ENCODE measurements around the gene ATL3.
"Not testable (repeated sequence)": the region's sequence is repeated elsewhere in the genome, so short reads cannot be mapped to it uniquely, and the experiment has no call there.

The ATL3 gene

GRCh38 chr11:63621071-63621470 is 50.1 kb downstream of the ATL3 start:
- peak overlapping the region in 8 of 11 experiments; percentile 24 to 62 (median 56); a peak in 11 of 22 replicates for H3K9ac ChIP-seq
- H3K27me3 ChIP-seq = peaks cover 0 to 3% (median 0%) of the 10 kb centered on the region in 11 experiments; a peak in 3 of 22 replicates

DNA sequence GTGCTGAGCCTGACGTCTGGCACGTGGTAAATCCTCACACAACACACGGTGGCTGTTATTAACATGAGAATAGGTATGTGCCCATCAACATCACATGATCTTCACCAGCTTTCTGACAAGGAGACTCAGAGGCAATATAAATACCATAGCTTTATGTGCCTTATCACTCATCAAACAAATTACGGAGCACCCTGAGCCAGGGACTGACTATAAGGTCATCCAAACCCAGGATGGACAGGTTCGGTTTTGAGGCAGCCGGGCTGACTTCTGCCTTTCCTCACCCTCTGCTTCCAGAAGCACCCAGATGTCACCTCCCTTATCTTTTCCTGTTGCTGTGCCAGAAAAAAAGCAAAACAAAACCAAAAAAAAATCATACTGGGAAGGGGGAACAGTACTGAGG is 51.2 kb downstream of the ATL3 start:
- peaks cover 25 to 71% (median 55%) of the 10 kb centered on the region in 10 experiments; a peak in 19 of 20 replicates for H3K4me1 ChIP-seq
- no peak overlapping the region for H3K4me3 ChIP-seq
- H3K27me3 ChIP-seq = peaks cover 0 to 11% (median 6%) of the 10 kb centered on the region in 11 experiments; a peak in 9 of 22 replicates
- no peaks in the 10 kb centered on the region for H4K20me1 ChIP-seq
- H3K4me2 ChIP-seq = peak overlapping the region in 8 of 11 experiments; percentile 68 to 86 (median 79); a peak in 16 of 22 replicates
- peak overlapping the region in 6 of 11 experiments; percentile 35 to 62 (median 56); a peak in 9 of 22 replicates for H3K9ac ChIP-seq
- H3K9me3 ChIP-seq (replicated peaks in 1 of 11) = no peaks in the 10 kb centered on the region
- TF ChIP-seq Cebpa-rat (IDR thresholded peaks at IDR 0.05) = no peak
- no peaks in the 10 kb centered on the region for H3K36me3 ChIP-seq
- peak overlapping the region in 8 of 11 experiments; percentile 29 to 80 (median 75); a peak in 14 of 22 replicates for H3K27ac ChIP-seq

More at GRCh38 chr11:63621071-63621470, 50.1 kb downstream of the ATL3 start:
- Histone ChIP-seq H3K4me2 (peak overlapping the region; percentile 11 to 86 (median 73)), H3K4me3 (no peak overlapping the region), H3K27ac (peak overlapping the region in 9 of 11 experiments; percentile 18 to 80 (median 73); a peak in 17 of 22 replicates), H3K4me1 (peaks cover 25 to 78% (median 58%) of the 10 kb centered on the region in 10 experiments; a peak in 19 of 20 replicates), H3K9me3 (replicated peaks in 1 of 11) (no peaks in the 10 kb centered on the region), H4K20me1 (no peaks in the 10 kb centered on the region), H3K36me3 (peaks cover 0 to 8% (median 2%) of the 10 kb centered on the region in 11 experiments; a peak in 2 of 22 replicates)
- TF ChIP-seq Cebpa-rat (IDR thresholded peaks at IDR 0.05) = peak in 10 of 11 experiments; percentile 9 to 91 (median 66); a peak in 13 of 22 replicates

- H3K36me3 ChIP-seq; H3K27ac ChIP-seq; H3K9me3 ChIP-seq (replicated peaks in 1 of 11); H4K20me1 ChIP-seq; H3K4me3 ChIP-seq; H3K9ac ChIP-seq: not testable (repeated sequence)
- Histone ChIP-seq H3K4me2 (peak overlapping the region in 8 of 11 experiments; percentile 4 to 86 (median 53); a peak in 11 of 22 replicates), H3K4me1 (peaks cover 34 to 75% (median 60%) of the 10 kb centered on the region in 10 experiments), H3K27me3 (peaks cover 21 to 33% (median 27%) of the 10 kb centered on the region in 11 experiments)
These were observed 53.5 kb downstream of the ATL3 start for GRCh38 chr11:63617686-63618085.

GRCh38 chr11:63616953-63617352 is 54.2 kb downstream of the ATL3 start:
- no peak overlapping the region for H3K9ac ChIP-seq
- peaks cover 29 to 41% (median 35%) of the 10 kb centered on the region in 11 experiments for H3K27me3 ChIP-seq
- no peak for TF ChIP-seq Cebpa-rat (IDR thresholded peaks at IDR 0.05)
- H3K9me3 ChIP-seq (replicated peaks in 1 of 11) = no peaks in the 10 kb centered on the region
- peaks cover 0 to 7% (median 0%) of the 10 kb centered on the region in 11 experiments; a peak in 3 of 22 replicates for H4K20me1 ChIP-seq
- H3K4me1 ChIP-seq = peaks cover 29 to 69% (median 52%) of the 10 kb centered on the region in 10 experiments
- H3K4me2 ChIP-seq = peak overlapping the region in 3 of 11 experiments; percentile 49 to 73 (median 63); a peak in 4 of 22 replicates
- H3K4me3 ChIP-seq = no peak overlapping the region
- H3K27ac ChIP-seq = no peak overlapping the region
- H3K36me3 ChIP-seq = no peaks in the 10 kb centered on the region

- H4K20me1 ChIP-seq = peaks cover 0 to 7% (median 0%) of the 10 kb centered on the region in 11 experiments; a peak in 3 of 22 replicates
- H3K4me1 ChIP-seq = peaks cover 33 to 69% (median 51%) of the 10 kb centered on the region in 10 experiments
- H3K9me3 ChIP-seq (replicated peaks in 1 of 11) = no peaks in the 10 kb centered on the region
- peak within 1 kb of the TSS; percentile 88 to 97 (median 93) for H3K4me2 ChIP-seq
- TF ChIP-seq Cebpa-rat (IDR thresholded peaks at IDR 0.05) = no peak
- H3K4me3 ChIP-seq = peak within 1 kb of the TSS; percentile 55 to 69 (median 60)
- peak within 1 kb of the TSS in 10 of 11 experiments; percentile 11 to 57 (median 50); a peak in 12 of 22 replicates for H3K9ac ChIP-seq
- no peaks in the 10 kb centered on the region for H3K36me3 ChIP-seq
- H3K27me3 ChIP-seq = peaks cover 30 to 49% (median 44%) of the 10 kb centered on the region in 11 experiments
- no peak within 1 kb of the TSS for H3K27ac ChIP-seq
These were observed 57.0 kb downstream of the ATL3 start, which contains the start of gene PLAAT3 for GRCh38 chr11:63614136-63614671. PLAAT3 (minus strand) TSS chr11:63614433; CDS start chr11:63614014, 419 bp downstream.

DNA sequence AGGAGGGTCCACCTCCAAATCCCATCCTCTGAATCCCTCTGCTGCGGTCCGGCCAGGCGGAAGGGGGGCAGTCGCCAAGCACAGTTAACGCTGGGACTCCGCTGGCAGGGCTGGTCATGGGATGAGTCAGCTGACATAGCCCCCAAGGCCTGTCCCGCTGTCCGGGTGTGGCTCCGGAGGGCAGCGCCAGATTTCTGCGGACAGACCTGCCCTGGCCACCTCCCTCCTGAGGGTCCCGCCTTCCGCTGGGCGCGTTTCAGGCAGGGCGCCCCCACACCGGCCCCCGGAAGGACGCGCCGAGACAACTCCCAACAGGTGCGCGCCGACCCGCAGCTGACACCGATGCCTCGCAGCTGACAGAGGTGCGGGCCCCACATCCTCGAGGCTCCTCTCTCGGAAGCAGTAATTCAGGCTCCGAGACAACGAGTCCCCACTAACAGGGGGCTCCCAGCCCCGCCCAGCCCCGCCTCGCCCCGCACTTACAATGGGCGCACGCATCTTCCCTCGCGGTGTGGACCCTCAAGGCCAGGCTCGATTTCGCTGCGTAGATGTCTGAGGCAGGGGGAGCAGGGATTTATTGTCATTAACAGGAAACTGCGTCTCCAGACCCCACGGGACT is 57.5 kb downstream of the ATL3 start:
- peak overlapping the region; percentile 55 to 69 (median 60) for H3K4me3 ChIP-seq
- no peak overlapping the region for H3K27ac ChIP-seq
- H3K4me1 ChIP-seq = peaks cover 33 to 66% (median 52%) of the 10 kb centered on the region in 10 experiments
- peaks cover 0 to 7% (median 0%) of the 10 kb centered on the region in 11 experiments; a peak in 3 of 22 replicates for H4K20me1 ChIP-seq
- H3K27me3 ChIP-seq = peaks cover 30 to 49% (median 44%) of the 10 kb centered on the region in 11 experiments
- no peaks in the 10 kb centered on the region for H3K9me3 ChIP-seq (replicated peaks in 1 of 11)
- H3K36me3 ChIP-seq = no peaks in the 10 kb centered on the region
- peak overlapping the region in 10 of 11 experiments; percentile 11 to 57 (median 50); a peak in 12 of 22 replicates for H3K9ac ChIP-seq
- H3K4me2 ChIP-seq = peak overlapping the region; percentile 88 to 97 (median 93)
- no peak for TF ChIP-seq Cebpa-rat (IDR thresholded peaks at IDR 0.05)

DNA sequence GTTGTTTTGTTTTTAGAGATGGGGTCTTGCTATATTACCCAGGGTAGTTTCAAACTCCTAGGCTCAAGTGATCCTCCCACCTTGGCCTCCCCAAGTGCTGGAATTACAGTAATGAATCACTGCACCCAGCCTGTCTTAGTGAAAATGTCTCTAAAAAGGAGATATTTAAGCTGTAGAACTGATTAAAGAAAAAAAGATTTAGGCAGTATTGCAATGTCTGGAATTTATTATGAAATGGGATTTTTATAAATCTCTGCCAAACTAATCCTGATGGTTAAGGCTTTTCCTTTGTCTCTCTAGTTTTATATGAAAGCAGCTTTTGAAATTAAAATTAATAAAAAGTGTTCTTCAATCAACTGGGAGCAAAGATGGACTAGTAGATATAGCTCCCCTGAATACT is 59.0 kb downstream of the ATL3 start:
- no peak for TF ChIP-seq Cebpa-rat (IDR thresholded peaks at IDR 0.05)
- Histone ChIP-seq H3K36me3 (no peaks in the 10 kb centered on the region), H3K4me1 (peaks cover 33 to 54% (median 40%) of the 10 kb centered on the region in 10 experiments), H3K9ac (no peak overlapping the region), H3K27ac (no peak overlapping the region), H3K4me3 (no peak overlapping the region), H3K27me3 (peaks cover 30 to 49% (median 44%) of the 10 kb centered on the region in 11 experiments), H3K9me3 (replicated peaks in 1 of 11) (no peaks in the 10 kb centered on the region), H4K20me1 (peaks cover 0 to 7% (median 0%) of the 10 kb centered on the region in 11 experiments; a peak in 3 of 22 replicates), H3K4me2 (peak overlapping the region in 1 of 11 experiments; percentile 83; a peak in 1 of 22 replicates)

- Histone ChIP-seq H3K36me3 (no peaks in the 10 kb centered on the region), H3K9ac (no peak overlapping the region), H3K4me2 (peak overlapping the region; percentile 63 to 90 (median 78); a peak in 20 of 22 replicates), H4K20me1 (peaks cover 0 to 7% (median 0%) of the 10 kb centered on the region in 11 experiments; a peak in 3 of 22 replicates), H3K27me3 (peaks cover 30 to 49% (median 44%) of the 10 kb centered on the region in 11 experiments), H3K4me1 (peaks cover 32 to 53% (median 39%) of the 10 kb centered on the region in 10 experiments), H3K9me3 (replicated peaks in 1 of 11) (no peaks in the 10 kb centered on the region), H3K27ac (peak overlapping the region in 1 of 11 experiments; percentile 7; a peak in 1 of 22 replicates), H3K4me3 (no peak overlapping the region)
- no peak for TF ChIP-seq Cebpa-rat (IDR thresholded peaks at IDR 0.05)
These were observed 59.8 kb downstream of the ATL3 start for GRCh38 chr11:63611395-63611747.
